ENCODE measurements around the gene GLRA2.

GLRA2 gene

GRCh38 chrX:14712096-14712495 is 182.8 kb downstream of the GLRA2 start:
- no peak for FAIRE-seq

GRCh38 chrX:14717949-14718348 is 188.6 kb downstream of the GLRA2 start:
- FAIRE-seq = no peak

DNA sequence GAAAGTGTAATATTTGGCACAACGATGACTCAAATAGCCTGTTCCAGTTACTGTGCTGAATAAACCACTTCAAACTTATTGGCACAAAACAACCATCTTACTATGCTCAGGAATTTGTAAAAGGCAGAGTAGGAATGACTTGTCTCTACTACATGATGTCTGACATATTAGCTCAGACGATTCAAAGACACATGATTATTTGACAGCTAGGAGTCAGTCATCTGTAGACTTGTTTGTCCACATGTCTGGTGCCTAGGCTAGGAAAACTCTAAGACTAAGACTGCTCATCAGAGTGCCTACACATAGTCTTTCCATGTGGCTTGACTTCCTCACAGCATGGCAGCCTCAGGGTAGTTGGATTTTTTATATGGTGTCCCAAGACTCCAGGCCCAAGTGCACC is 189.1 kb downstream of the GLRA2 start:
- no peak for FAIRE-seq

GRCh38 chrX:14729058-14729457 is 199.7 kb downstream of the GLRA2 start:
- FAIRE-seq = no peak

GRCh38 chrX:14738643-14739042 is 209.3 kb downstream of the GLRA2 start:
- no peak for FAIRE-seq

- no peak for FAIRE-seq
Observed at GRCh38 chrX:14753441-14753840, 224.1 kb downstream of the GLRA2 start.

DNA sequence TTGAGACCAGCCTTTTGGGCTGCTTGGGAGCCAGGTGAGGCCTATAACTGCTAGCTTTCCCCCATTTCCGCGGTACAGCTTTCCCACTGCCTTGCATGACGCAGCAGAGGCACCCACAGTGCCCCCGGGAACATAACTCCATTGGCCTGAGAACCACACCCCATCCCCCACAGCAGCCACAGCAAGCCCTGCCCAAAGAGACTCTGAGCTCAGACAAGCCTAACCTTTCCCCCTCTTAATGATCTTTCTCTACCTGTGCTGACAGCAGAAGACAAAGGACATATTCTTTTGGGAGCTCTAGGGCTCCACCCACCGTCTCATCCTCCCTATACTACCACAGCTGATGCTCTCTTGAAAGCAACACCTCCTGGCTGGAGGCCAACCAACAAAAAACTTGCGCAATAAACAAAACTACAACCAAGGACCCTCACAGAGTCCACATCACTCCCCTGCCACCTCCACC is 228.7 kb downstream of the GLRA2 start:
- FAIRE-seq = no peak

- no peak for FAIRE-seq
Observed at GRCh38 chrX:14775416-14775815, 246.1 kb downstream of the GLRA2 start.

- no peak for FAIRE-seq
Observed at GRCh38 chrX:14776901-14777300, 247.6 kb downstream of the GLRA2 start.

DNA sequence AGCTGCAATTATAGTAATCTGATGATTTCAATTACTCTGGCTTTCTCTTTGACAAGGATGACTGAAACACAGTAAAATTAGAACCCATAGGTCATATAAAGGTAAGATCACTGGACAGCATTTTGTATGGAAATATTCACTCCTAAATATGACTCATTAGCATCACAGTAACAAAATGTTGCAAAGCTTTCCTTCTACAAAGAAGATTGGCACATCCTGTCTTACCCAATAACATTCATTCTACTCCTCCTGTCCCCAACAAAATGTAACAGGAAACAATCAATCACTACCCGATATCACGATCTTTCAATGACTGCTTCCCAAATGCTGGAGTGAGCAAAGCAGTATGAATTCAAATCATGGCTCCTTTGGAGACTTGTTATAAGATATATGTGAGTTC is 248.2 kb downstream of the GLRA2 start:
- no peak for FAIRE-seq

- no peak for FAIRE-seq
Observed at GRCh38 chrX:14779580-14779979, 250.2 kb downstream of the GLRA2 start.

Data from islet of Langerhans (tissue), 1 donor.